GM18508 (cell line): Measurements from ENCODE around the gene HIGD1C.
"Not testable (repeated sequence)": the region's sequence is repeated elsewhere in the genome, so short reads cannot be mapped to it uniquely, and the experiment has no call there.

ENCODE experiments used
- ATAC-seq: cut with Tn5 transposase; IDR thresholded peaks from one replicate; pipeline ENCODE4 v1.9.1; 2021; ENCODE audit warnings: moderate number of reproducible peaks; ENCODE audit not compliant: insufficient read depth, unreplicated experiment

HIGD1C gene

GRCh38 chr12:50933459-50934124 lies 18.8 kb upstream of the HIGD1C start:
- ATAC-seq = no peak

- ATAC-seq = no peak
Observed at GRCh38 chr12:50934371-50934851, 17.9 kb upstream of the HIGD1C start.

GRCh38 chr12:50934981-50935807 lies 17.1 kb upstream of the HIGD1C start:
- no peak for ATAC-seq

GRCh38 chr12:50936821-50937530 lies 15.4 kb upstream of the HIGD1C start:
- ATAC-seq = no peak

- no peak for ATAC-seq
Observed at GRCh38 chr12:50937653-50938052, 14.7 kb upstream of the HIGD1C start.

GRCh38 chr12:50947933-50948626 lies 4.3 kb upstream of the HIGD1C start:
- no peak for ATAC-seq

- ATAC-seq = no peak
Observed at GRCh38 chr12:50948798-50949197, 3.5 kb upstream of the HIGD1C start.

- ATAC-seq = no peak
Observed at GRCh38 chr12:50949801-50950302, 2.5 kb upstream of the HIGD1C start.

GRCh38 chr12:50951112-50951511 lies 1.2 kb upstream of the HIGD1C start:
- ATAC-seq = no peak

GRCh38 chr12:50953047-50953446 lies 703 bp downstream of the HIGD1C start:
- no peak for ATAC-seq

- not testable (repeated sequence) for ATAC-seq
Observed at GRCh38 chr12:50954789-50955188, 2.4 kb downstream of the HIGD1C start.

- ATAC-seq = no peak
Observed at GRCh38 chr12:50955288-50955687, 2.9 kb downstream of the HIGD1C start.

- no peak for ATAC-seq
Observed at GRCh38 chr12:50955697-50956096, 3.4 kb downstream of the HIGD1C start.

- ATAC-seq = no peak
Observed at GRCh38 chr12:50960130-50960529, 7.8 kb downstream of the HIGD1C start.

- no peak for ATAC-seq
Observed at GRCh38 chr12:50961708-50962107, 9.4 kb downstream of the HIGD1C start.

GRCh38 chr12:50964432-50964831 lies 12.1 kb downstream of the HIGD1C start:
- ATAC-seq = no peak

GRCh38 chr12:50971946-50972345 lies 19.6 kb downstream of the HIGD1C start:
- ATAC-seq = no peak

- no peak for ATAC-seq
Observed at GRCh38 chr12:50979369-50980052, 27.2 kb downstream of the HIGD1C start.

GRCh38 chr12:50980545-50980944 lies 28.2 kb downstream of the HIGD1C start:
- no peak for ATAC-seq
